GM12801 (cell line): ENCODE results near the gene DCP1A.

Experiments used
- CTCF ChIP-seq: IDR thresholded peaks from one replicate; pipeline ENCODE4 v1.5.1; 2011; ENCODE audit warnings: control low read depth; ENCODE audit not compliant: insufficient read length; ENCODE audit errors: extremely low read depth

The DCP1A gene

DNA sequence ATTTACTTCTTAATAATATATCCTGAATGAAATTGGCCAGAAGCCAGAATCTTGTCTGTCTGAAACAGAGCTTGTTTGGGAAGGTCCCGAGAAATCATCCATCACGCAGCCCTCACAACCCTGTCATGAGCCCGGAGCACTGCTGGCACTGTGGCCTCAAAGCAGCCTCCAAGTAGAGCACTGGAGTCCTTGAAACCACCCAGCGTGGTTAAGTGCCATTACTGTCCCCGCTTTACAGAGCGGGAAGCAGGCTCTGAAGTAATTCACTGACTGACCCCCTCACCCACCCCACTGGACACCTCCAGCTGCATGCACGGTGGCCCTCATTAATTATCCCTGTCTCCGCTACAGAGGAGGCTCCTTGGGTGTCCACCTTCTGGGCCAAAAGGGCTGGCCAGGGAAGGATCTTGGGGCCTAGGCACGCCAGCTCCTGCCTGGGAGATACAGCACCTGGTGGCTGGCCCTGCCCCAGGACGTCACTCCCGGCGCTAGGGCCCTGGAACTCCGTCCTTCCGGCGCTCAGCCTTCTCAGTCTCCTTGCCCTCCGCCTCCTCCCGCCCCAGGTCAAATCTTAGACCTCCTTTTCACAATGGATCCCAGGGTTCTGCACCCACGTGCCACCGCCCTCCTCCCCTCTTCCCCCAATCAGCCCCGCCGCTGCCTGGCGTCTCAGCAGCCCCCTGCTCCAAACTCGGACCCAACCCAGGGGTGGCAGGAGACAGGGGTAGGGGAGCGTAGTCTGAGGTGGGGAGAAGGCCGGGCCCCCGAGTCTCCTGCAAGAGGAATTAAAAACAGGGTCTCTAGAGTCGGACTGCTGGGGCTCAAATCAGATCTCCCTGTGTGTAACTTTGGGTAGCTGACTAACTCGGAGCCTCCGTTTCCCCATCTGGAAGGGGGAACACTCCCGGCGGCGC, 92.6 kb downstream of the DCP1A start:
- TF ChIP-seq CTCF: no peak

DNA sequence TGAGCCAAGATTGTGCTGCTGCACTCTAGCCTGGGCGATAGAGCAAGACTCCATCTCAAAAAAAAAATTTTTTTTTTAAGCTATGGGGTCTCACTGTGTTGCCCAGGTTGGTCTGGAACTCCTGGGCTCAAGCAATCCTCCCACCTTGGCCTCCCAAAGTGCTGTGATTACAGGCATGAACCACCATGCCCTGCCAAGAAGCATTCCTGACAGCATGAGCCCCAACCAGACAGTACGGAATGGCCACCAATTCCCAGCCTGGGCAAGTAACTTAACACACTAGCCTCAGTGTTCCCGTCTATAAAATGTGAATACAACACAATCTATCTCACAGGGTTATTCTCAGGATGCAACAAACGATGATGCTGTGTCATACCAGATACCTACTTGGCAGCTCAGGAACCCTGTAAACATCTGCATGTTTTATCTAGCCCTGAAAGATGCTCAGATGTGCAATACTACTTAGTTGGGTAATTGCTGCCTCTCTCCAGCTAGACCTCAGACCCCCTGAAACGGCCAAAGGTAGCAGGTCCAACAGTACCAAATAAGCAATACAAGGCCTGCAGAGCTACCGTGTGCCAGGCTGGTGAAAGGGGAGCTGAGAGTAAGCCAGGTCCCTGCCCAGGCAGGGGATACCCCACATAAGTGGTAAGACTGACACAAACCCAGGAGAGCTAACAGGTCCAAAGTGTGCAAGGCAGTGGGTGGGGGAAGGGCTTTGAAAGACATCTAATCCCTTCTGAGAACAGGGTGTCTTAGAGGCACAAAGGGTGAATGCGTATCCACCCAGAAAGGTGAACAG, 93.4 kb downstream of the DCP1A start:
- TF ChIP-seq CTCF: no peak

GRCh38 chr3:53252096-53252946, 95.0 kb downstream of the DCP1A start:
- TF ChIP-seq CTCF: no peak

- no peak for TF ChIP-seq CTCF
Observed at GRCh38 chr3:53250881-53251605, 96.3 kb downstream of the DCP1A start.

DNA sequence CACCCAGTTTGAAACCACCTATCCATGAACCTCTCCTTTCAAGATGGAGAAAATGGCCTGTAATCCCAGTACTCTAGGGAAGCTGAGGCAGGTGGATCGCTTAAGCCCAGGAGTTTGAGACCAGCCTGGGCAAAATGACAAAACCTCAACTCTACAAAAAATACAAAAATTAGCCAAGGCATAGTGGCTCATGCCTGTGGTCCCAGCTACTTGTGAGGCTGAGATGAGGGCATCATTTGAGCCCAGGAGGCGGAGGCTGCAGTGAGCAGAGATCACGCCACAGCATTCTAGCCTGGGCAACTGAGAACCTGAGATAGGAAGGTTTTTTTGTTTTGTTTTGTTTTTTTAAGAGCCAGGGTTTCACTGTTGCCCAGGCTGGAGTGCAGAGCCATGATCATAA, 96.9 kb downstream of the DCP1A start:
- TF ChIP-seq CTCF: no peak

- no peak for TF ChIP-seq CTCF
Observed at GRCh38 chr3:53248161-53248560, 99.2 kb downstream of the DCP1A start.
